OCI-LY3 (cell line): ENCODE results near the gene P3H1.

ENCODE experiments used
- EZH2phosphoT487 ChIP-seq: fragments of 200-600 bp; shearing (Covaris generic); IDR thresholded peaks from 2 replicates; pipeline ENCODE4 v1.6.1; 2018; ENCODE audit warnings: antibody characterized with exemption, mixed run types, low read depth
- TF ChIP-seq, protein P1 (sequence below): fragments of 200-600, 300-600 bp; sonication (generic); IDR thresholded peaks from 2 replicates; pipeline ENCODE4 v1.5.1; 2014; ENCODE audit warnings: antibody characterized with exemption, low read length, low read depth

DNA sequence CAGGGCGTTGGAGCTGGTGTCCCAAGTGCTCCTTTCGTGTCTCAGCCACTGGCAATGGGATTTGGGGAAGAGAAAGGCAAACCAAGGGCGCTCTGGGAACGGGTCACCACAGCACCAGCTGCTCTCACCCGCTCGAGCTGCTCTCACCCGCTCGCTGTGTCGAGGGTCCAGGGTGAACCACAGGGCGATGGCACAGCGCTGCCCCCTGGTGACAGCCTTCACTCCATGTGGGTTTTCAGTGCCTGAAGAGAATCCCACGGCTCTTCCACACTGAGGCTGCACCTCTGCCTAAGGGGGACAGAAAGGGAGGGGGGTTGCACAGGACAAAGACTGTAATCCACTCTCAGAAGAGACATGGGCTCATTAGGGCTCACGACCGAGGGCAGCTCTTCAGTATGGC is 19.7 kb downstream of the P3H1 start:
- TF ChIP-seq, protein P1, sequence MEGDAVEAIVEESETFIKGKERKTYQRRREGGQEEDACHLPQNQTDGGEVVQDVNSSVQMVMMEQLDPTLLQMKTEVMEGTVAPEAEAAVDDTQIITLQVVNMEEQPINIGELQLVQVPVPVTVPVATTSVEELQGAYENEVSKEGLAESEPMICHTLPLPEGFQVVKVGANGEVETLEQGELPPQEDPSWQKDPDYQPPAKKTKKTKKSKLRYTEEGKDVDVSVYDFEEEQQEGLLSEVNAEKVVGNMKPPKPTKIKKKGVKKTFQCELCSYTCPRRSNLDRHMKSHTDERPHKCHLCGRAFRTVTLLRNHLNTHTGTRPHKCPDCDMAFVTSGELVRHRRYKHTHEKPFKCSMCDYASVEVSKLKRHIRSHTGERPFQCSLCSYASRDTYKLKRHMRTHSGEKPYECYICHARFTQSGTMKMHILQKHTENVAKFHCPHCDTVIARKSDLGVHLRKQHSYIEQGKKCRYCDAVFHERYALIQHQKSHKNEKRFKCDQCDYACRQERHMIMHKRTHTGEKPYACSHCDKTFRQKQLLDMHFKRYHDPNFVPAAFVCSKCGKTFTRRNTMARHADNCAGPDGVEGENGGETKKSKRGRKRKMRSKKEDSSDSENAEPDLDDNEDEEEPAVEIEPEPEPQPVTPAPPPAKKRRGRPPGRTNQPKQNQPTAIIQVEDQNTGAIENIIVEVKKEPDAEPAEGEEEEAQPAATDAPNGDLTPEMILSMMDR: peak; percentile 56
- TF ChIP-seq EZH2phosphoT487: no peak
